Left lung (tissue), 10 donors: ENCODE results near the gene FAM170B. TPM values are rescaled to one million over a fixed set of nuclear protein-coding genes. Genes with fewer than 3 reads are reported as not detected.

Source experiments
- ATAC-seq: fragments of 200-7000 bp; cut with Tn5 transposase; one replicate; pipeline ENCODE4 v1.9.1; 2020; ENCODE audit warnings: moderate library complexity
- DNase-seq, 4 donors: peaks; one replicate each; pipeline ENCODE4 v3.0.0-alpha.2; 2013 to 2020
- H3K27ac ChIP-seq, 2 donors: fragments of 200-600 bp; sonication (generic) in 1 of 2; one replicate each; pipeline versions ENCODE4 v1.5.0 to v1.8.0; 2020 to 2021
- H3K27me3 ChIP-seq, 2 donors: fragments of 200-600 bp; sonication (generic) in 1 of 2; one replicate each; pipeline versions ENCODE4 v1.5.0 to v1.8.0; 2020 to 2021
- H3K36me3 ChIP-seq, 2 donors: fragments of 200-600 bp; sonication (generic) in 1 of 2; one replicate each; pipeline versions ENCODE4 v1.5.0 to v1.8.0; 2020 to 2021
- H3K4me1 ChIP-seq, 2 donors: fragments of 200-600 bp; one replicate each; pipeline ENCODE4 v1.8.0; 2021
- H3K4me3 ChIP-seq, 2 donors: fragments of 200-600 bp; sonication (generic) in 1 of 2; one replicate each; pipeline versions ENCODE4 v1.5.0 to v1.8.0; 2020 to 2021; ENCODE audit warnings: mild to moderate bottlenecking in 1 of 2
- H3K9me3 ChIP-seq, 2 donors: fragments of 200-600 bp; sonication (generic) in 1 of 2; one replicate each; pipeline versions ENCODE4 v1.5.0 to v1.8.0; 2020 to 2021
- intact Hi-C, 2 donors: fragments of 100-400 bp; cut with DNase I; formaldehyde crosslinking; loops; one replicate each; pipeline versions ENCODE4 v1.11.2 to v1.14.2; 2022
- polyA plus RNA-seq, 6 donors: library from polyadenylated mRNA; unstranded; fragments of 120-200 nt; gene quantifications; one replicate each; pipeline ENCODE4 v1.2.1, GENCODE V29; 2013; ENCODE audit not compliant: insufficient read length in 6 of 6
- total RNA-seq, 2 donors: library from RNA; stranded (reverse); fragmentation: NEBNext Ultra II Directional; extraction: Animal tissue kit (Norgen Biotek cat#: 25700); gene quantifications; one replicate each; pipeline ENCODE4 v1.2.1, GENCODE V29; 2021
- TF ChIP-seq, protein P1 (sequence below), 2 donors: fragments of 200-600 bp; sonication (generic) in 1 of 2; IDR thresholded peaks; one replicate each; pipeline versions ENCODE4 v1.5.0 to v1.8.0; 2021; ENCODE audit warnings: antibody characterized with exemption in 2 of 2
- donor health status: DM: no; HTN: yes; CAD: no.
- donor health status: DM: no; HTN: no; CAD: no.

The FAM170B gene
- total and polyA plus RNA-seq, 8 donors, result 0.26 TPM; not detected in 7

GRCh38 chr10:49178489-49179471 lies 45.0 kb upstream of the FAM170B start:
- no peak for DNase-seq
- H3K4me1 ChIP-seq, result peaks cover 0 to 78% of the 10 kb centered on the region in 2 donors
- peak overlapping the region in 1 of 2 donors; percentile 83 for H3K27ac ChIP-seq
- H3K4me3 ChIP-seq, result no peak overlapping the region
- no peaks in the 10 kb centered on the region for H3K27me3 ChIP-seq
- intact Hi-C loops, result no loop called here
- H3K36me3 ChIP-seq, result no peaks in the 10 kb centered on the region
- TF ChIP-seq, protein P1, sequence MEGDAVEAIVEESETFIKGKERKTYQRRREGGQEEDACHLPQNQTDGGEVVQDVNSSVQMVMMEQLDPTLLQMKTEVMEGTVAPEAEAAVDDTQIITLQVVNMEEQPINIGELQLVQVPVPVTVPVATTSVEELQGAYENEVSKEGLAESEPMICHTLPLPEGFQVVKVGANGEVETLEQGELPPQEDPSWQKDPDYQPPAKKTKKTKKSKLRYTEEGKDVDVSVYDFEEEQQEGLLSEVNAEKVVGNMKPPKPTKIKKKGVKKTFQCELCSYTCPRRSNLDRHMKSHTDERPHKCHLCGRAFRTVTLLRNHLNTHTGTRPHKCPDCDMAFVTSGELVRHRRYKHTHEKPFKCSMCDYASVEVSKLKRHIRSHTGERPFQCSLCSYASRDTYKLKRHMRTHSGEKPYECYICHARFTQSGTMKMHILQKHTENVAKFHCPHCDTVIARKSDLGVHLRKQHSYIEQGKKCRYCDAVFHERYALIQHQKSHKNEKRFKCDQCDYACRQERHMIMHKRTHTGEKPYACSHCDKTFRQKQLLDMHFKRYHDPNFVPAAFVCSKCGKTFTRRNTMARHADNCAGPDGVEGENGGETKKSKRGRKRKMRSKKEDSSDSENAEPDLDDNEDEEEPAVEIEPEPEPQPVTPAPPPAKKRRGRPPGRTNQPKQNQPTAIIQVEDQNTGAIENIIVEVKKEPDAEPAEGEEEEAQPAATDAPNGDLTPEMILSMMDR (IDR thresholded peaks at IDR 0.05), result no peak
- H3K9me3 ChIP-seq, result no peaks in the 10 kb centered on the region
- ATAC-seq, result no peak

GRCh38 chr10:49177391-49178355 lies 43.9 kb upstream of the FAM170B start:
- intact Hi-C loops, result no loop called here
- DNase-seq, result peak in 3 of 4 donors; percentile 40 to 73 (median 69)
- peaks cover 0 to 68% of the 10 kb centered on the region in 2 donors for H3K4me1 ChIP-seq
- no peak overlapping the region for H3K4me3 ChIP-seq
- no peaks in the 10 kb centered on the region for H3K36me3 ChIP-seq
- TF ChIP-seq, protein P1 (IDR thresholded peaks at IDR 0.05), result no peak
- no peaks in the 10 kb centered on the region for H3K27me3 ChIP-seq
- peak; percentile 87 for ATAC-seq
- H3K9me3 ChIP-seq, result no peaks in the 10 kb centered on the region
- peak overlapping the region; percentile 48 to 83 for H3K27ac ChIP-seq

DNA sequence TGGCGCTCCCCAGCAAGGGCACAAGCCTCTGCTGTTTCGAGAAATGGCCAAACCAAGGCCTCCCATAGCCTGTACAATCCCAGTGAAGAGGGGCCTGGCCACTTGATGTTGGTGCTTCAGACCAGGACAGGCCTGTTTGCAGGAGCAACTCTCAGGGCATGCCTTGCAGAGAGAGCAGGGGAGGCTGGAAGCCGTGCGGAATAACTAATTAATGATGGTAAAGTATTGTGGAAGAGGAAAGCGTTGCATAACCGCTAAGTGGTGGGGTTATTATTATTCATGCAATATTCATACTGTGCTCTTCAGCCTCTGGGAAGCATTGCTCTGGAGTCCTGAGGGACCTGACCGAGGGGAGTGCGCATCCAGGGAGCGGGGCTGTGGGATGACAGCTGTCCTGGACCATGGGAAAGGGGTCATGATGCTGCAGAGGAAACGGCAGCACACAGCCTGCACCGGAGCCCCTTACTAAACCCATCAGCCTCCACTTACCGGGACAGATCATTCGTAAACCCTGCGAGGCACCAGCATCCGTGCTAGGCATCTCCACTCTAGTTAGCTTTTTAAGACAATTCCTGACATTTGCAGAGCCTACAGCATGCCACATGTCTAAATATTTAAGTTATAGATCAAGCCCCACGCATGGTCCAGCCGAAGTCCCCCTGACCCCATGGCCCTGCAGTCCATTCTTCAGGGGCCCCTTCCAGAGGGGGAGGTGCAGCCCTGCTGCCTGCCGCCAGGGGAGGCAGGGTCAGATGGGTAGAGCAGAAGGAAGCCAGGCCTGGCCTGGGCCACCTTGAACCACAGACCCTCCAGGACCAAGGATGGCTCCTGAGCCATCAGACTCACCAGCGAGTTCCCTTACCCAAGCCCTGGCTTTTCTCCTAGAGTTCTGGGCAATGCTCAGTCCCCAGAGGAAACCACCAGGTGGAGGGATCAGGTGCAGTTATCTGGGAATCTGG lies 42.8 kb upstream of the FAM170B start:
- Histone ChIP-seq H3K4me1 (peaks cover 0 to 61% of the 10 kb centered on the region in 2 donors), H3K9me3 (no peaks in the 10 kb centered on the region), H3K27ac (peak overlapping the region; percentile 48 to 83), H3K36me3 (no peaks in the 10 kb centered on the region), H3K27me3 (no peaks in the 10 kb centered on the region), H3K4me3 (no peak overlapping the region)
- no peak for ATAC-seq
- DNase-seq, result peak in 1 of 4 donors; percentile 62
- TF ChIP-seq, protein P1 (IDR thresholded peaks at IDR 0.05), result no peak
- intact Hi-C loops, result no loop called here

DNA sequence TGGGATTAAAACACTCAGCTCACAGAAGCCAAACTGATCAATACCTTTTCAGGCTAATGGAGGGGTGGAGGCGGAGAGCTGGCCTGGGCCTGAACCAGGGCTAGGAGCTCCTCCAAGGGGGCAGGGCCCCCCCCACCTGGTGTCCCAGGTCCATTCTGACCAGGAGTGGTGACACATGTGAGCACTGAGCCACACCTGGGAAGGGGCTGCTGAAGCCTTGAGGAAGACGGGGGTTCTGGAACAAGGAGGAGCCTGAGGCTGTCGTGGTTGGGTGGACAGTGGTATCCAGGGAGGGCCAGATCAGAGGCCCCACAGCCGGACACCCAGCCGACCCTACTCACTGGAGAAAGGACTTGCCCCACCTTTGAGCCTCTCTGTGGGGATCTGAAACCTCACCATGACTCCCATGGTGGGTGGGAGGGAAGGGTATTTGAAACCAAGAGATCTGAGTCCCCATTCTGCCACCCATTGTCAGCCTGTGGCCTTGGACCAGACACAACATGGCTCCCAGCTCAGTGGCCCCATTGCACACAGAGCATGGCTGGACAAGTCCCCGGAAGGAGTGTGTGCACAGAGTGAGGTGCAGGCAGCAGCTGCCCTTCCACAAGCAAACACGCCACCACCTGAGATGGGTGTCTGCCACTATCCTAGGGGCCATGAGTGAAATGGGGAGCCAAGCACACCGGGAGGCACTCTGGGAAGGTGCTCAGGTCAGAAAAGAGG lies 41.9 kb upstream of the FAM170B start:
- Histone ChIP-seq H3K4me3 (no peak overlapping the region), H3K36me3 (no peaks in the 10 kb centered on the region), H3K27me3 (no peaks in the 10 kb centered on the region), H3K27ac (no peak overlapping the region), H3K4me1 (peaks cover 0 to 59% of the 10 kb centered on the region in 2 donors), H3K9me3 (no peaks in the 10 kb centered on the region)
- DNase-seq (peak in 1 of 4 donors; percentile 48), ATAC-seq (no peak)
- intact Hi-C loops, result no loop called here
- TF ChIP-seq, protein P1 (IDR thresholded peaks at IDR 0.05), result no peak
